Immature natural killer cell (primary cell): ENCODE data around the gene TAF9. TPM values are rescaled to one million over a fixed set of nuclear protein-coding genes. Genes with fewer than 3 reads are reported as not detected.
A peak's percentile ranks its signal among the peaks of the same experiment; 100 is the strongest.

ENCODE experiments used
- DNase-seq, 3 donors: peaks; one replicate each; pipeline ENCODE4 v3.0.0; 2022; ENCODE audit warnings: mixed read lengths in 1 of 3
- H3K27ac Mint-ChIP-seq, 6 donors: one replicate each; pipeline ENCODE4 v1.8.0; 2020; ENCODE audit warnings: mixed read lengths in 6 of 6, mild to moderate bottlenecking in 5 of 6, inconsistent platforms in 4 of 6, moderate library complexity in 3 of 6
- H3K27me3 Mint-ChIP-seq, 3 donors: one replicate each; pipeline ENCODE4 v1.8.0; 2020 to 2021; ENCODE audit warnings: low read depth in 3 of 3, mild to moderate bottlenecking in 3 of 3, mixed read lengths in 3 of 3, moderate library complexity in 3 of 3, inconsistent platforms in 1 of 3
- H3K36me3 Mint-ChIP-seq, 3 donors: one replicate each; pipeline ENCODE4 v1.8.0; 2020; ENCODE audit warnings: mixed read lengths in 3 of 3, inconsistent platforms in 2 of 3, mild to moderate bottlenecking in 2 of 3
- H3K4me1 Mint-ChIP-seq, 2 donors: one replicate each; pipeline ENCODE4 v1.8.0; 2020; ENCODE audit warnings: inconsistent platforms in 2 of 2, mild to moderate bottlenecking in 2 of 2, mixed read lengths in 2 of 2, moderate library complexity in 1 of 2
- H3K4me3 Mint-ChIP-seq, 5 donors: one replicate each; pipeline ENCODE4 v1.8.0; 2020; ENCODE audit warnings: mild to moderate bottlenecking in 5 of 5, mixed read lengths in 5 of 5, inconsistent platforms in 3 of 5, moderate library complexity in 3 of 5
- H3K9me3 Mint-ChIP-seq, 6 donors: one replicate each; pipeline ENCODE4 v1.8.0; 2020; ENCODE audit warnings: mild to moderate bottlenecking in 6 of 6, mixed read lengths in 6 of 6, inconsistent platforms in 4 of 6, moderate library complexity in 3 of 6
- polyA plus RNA-seq, 3 donors: library from polyadenylated mRNA; unstranded; fragments of 300-500 nt; fragmentation: Illumina TruSeq; gene quantifications; one replicate each; pipeline ENCODE4 v1.2.3, GENCODE V29; 2021

The TAF9 gene
- polyA plus RNA-seq, 3 donors from 2014 or later: 63.6 to 102 (median 73.8) TPM

DNA sequence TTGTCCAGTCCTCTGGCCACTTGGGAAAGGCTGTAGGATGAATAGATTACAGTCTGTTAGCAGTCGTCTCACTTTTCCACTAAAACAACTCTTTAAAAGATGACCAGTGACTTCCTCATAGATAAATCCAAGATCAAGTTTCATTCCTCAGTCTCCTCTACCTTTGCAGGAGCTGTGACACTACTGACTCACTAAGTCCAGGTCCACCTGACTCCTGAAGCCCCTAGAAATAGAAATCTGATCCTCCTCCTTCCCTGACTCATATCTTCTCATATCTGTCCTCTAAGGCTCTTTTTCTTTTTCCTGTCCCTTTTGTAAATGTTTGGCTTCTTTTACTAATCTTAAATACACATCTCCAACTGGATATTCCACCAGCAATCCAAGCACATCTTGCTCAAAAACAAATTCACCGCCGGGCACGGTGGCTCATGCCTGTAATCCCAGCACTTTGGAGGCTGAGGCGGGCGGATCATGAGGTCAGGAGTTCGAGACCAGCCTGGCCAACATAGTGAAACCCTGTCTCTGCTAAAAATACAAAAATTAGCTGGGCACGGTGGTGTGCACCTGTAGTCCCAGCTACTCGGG lies 39.3 kb downstream of the TAF9 start:
- peaks cover 9 to 10% (median 9%) of the 10 kb centered on the region in 3 donors for H3K27me3 Mint-ChIP-seq
- peak overlapping the region in 4 of 6 donors; percentile 6 to 50 (median 29) for H3K27ac Mint-ChIP-seq
- H3K36me3 Mint-ChIP-seq: peaks cover 0 to 8% (median 0%) of the 10 kb centered on the region in 3 donors
- no peaks in the 10 kb centered on the region for H3K9me3 Mint-ChIP-seq
- peaks cover 19 to 26% of the 10 kb centered on the region in 2 donors for H3K4me1 Mint-ChIP-seq
- no peak for DNase-seq
- H3K4me3 Mint-ChIP-seq: no peak overlapping the region

DNA sequence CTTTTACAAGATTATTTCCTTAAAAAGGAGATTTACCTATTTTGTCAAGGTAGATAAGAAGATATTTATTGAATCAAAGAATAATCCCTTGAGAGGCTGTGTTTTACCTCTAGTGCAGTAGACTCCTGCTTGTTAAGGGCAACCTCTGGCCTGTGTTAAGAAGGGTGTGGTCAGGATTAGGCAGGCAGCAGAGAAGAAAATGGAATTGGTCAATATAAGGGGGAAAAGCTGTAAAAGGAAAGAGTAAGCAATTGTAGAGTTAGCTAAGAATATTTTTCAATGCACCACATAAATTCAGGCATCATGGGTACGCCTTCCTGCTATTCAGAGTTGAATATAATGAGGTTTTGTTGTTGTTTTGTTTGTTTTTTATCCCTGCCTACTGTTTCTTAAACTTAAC lies 43.0 kb downstream of the TAF9 start:
- Mint-ChIP-seq H3K9me3 (no peaks in the 10 kb centered on the region), H3K27ac (peak overlapping the region in 1 of 6 donors; percentile 34), H3K4me1 (no peaks in the 10 kb centered on the region), H3K36me3 (peaks cover 0 to 4% (median 0%) of the 10 kb centered on the region in 3 donors), H3K4me3 (no peak overlapping the region), H3K27me3 (peaks cover 0 to 1% (median 0%) of the 10 kb centered on the region in 3 donors)
- no peak for DNase-seq

DNA sequence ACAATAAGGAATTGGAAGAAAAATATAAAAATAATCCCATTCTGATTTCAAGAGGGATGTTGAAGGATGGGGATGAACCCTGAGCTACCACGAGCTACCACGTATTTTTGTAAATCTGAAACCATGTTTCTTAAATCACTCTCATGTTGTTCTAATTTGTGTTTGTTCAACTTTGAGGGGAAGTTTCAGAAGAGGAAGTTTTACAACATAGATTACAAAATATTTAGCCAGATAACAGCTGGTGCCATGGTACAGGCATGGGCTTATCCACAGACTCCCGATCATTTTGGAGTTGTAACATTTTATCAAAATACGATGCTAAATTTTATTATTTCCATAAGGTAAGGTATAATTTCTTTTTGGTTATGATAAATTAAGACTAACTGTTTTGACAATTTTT lies 51.9 kb downstream of the TAF9 start:
- DNase-seq: no peak
- H3K27me3 Mint-ChIP-seq: no peaks in the 10 kb centered on the region
- H3K36me3 Mint-ChIP-seq: peaks cover 23 to 33% (median 23%) of the 10 kb centered on the region in 3 donors
- no peaks in the 10 kb centered on the region for H3K4me1 Mint-ChIP-seq
- H3K9me3 Mint-ChIP-seq: no peaks in the 10 kb centered on the region
- H3K4me3 Mint-ChIP-seq: no peak overlapping the region
- no peak overlapping the region for H3K27ac Mint-ChIP-seq

DNA sequence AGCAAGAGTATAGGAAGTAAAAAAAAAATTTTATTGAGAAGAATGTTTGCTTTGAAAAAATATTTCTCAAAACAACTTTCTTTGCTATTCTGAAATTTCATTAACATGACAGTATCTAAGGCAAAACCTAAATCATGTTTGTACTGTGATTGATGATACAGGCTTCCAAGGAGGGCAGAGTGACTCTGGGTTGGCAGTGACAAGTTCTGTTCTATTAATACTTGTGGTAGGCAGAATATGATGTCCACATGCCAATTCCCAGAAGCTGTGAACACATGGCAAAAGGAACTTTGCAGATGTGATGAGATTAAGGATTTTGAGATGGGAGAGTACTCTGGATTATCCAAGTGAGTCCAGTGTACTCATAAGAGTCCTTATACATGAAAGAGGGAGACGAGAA lies 53.3 kb downstream of the TAF9 start:
- Mint-ChIP-seq H3K27ac (no peak overlapping the region), H3K4me3 (no peak overlapping the region), H3K9me3 (no peaks in the 10 kb centered on the region), H3K4me1 (no peaks in the 10 kb centered on the region), H3K36me3 (peaks cover 27 to 38% (median 29%) of the 10 kb centered on the region in 3 donors), H3K27me3 (no peaks in the 10 kb centered on the region)
- no peak for DNase-seq

Other genes starting within 250 kb of the TAF9 start
- 1 to 10 TPM; 2.0 to 4.9 (median 2.0) TPM for gene CCNB1, start 202.4 kb downstream of the TAF9 start, polyA plus RNA-seq
- gene CENPH, start 179.9 kb downstream of the TAF9 start, polyA plus RNA-seq: 1 to 10 TPM; 5.7 to 7.2 (median 6.4) TPM
- 10 to 100 TPM; 22.4 to 28.2 (median 24.3) TPM for gene CDK7, start 134.6 kb downstream of the TAF9 start, polyA plus RNA-seq
- 1 to 10 TPM in 2 of 3 donors, under 1 TPM in 1; 0.83 to 8.1 (median 3.0) TPM for gene CCDC125, start 36.7 kb downstream of the TAF9 start, polyA plus RNA-seq
- gene AK6, start within 50 bp of the TAF9 start, polyA plus RNA-seq: 10 to 100 TPM; 34.9 to 70.7 (median 52.7) TPM
- gene RAD17, start 298 bp upstream of the TAF9 start, polyA plus RNA-seq: 10 to 100 TPM; 15.1 to 23.3 (median 23.1) TPM
- gene MARVELD2, start 45.6 kb upstream of the TAF9 start, polyA plus RNA-seq: not detected
- under 1 TPM in 2 of 3 donors, not detected in 1; 0.08 to 0.13 TPM for gene OCLN, start 123.3 kb upstream of the TAF9 start, polyA plus RNA-seq
- gene GTF2H2C, start 190.7 kb upstream of the TAF9 start, polyA plus RNA-seq: 10 to 100 TPM; 18.7 to 25.3 (median 24.8) TPM